B cell (primary cell): ENCODE measurements around the gene HMCN1. TPM values are rescaled to one million over a fixed set of nuclear protein-coding genes. Genes with fewer than 3 reads are reported as not detected.

Experiments used
- ATAC-seq: fragments of 200-7000 bp; cut with Tn5 transposase; one replicate; pipeline ENCODE4 v1.10.0; 2021; ENCODE audit warnings: low read depth, mild to moderate bottlenecking, moderate number of reproducible peaks, moderate library complexity
- CTCF ChIA-PET: fragments of 350-600 bp; sonication (Branson Sonifier 250); formaldehyde crosslinking; loops from one replicate; lab custom pipeline; 2021; ENCODE audit warnings: antibody characterized with exemption, inconsistent platforms; lab: Charles Lee
- POLR2A ChIA-PET: fragments of 350-600 bp; sonication (Branson Sonifier 250); formaldehyde crosslinking; loops from one replicate; lab custom pipeline; 2021; ENCODE audit warnings: antibody characterized with exemption; lab: Charles Lee
- DNase-seq: peaks from one replicate; pipeline ENCODE4 v3.0.0; 2013
- H2AFZ ChIP-seq: 2 replicates; pipeline ENCODE4 v1.6.1; 2012; ENCODE audit warnings: mild to moderate bottlenecking, low read depth, low read length; ENCODE audit not compliant: insufficient read depth, poor library complexity, severe bottlenecking
- H3K27ac ChIP-seq, 2 donors: 1 replicate in 1 of 2; 2 replicates in 1 of 2; pipeline ENCODE4 v1.5.1; 2012 to 2013; ENCODE audit warnings: low read length in 2 of 2, mild to moderate bottlenecking in 2 of 2, moderate library complexity in 1 of 2
- H3K27me3 ChIP-seq, 4 experiments: fragments of 200-600 bp in 1 of 4; sonication (generic) in 1 of 4; replicated peaks in 1 of 4; 1 replicate in 2 of 4; 2 replicates in 2 of 4; pipeline versions ENCODE4 v1.6.1 to v1.7.0; 2013 to 2016; ENCODE audit warnings: low read length in 3 of 4, mild to moderate bottlenecking in 2 of 4, mixed read lengths in 1 of 4, moderate library complexity in 1 of 4; ENCODE audit not compliant: insufficient read depth in 4 of 4, control insufficient read depth in 3 of 4; ENCODE audit errors: control extremely low read depth in 1 of 4
- H3K36me3 ChIP-seq, 2 experiments: replicated peaks in 1 of 2; 1 replicate in 1 of 2; 2 replicates in 1 of 2; pipeline versions ENCODE4 v1.6.1 to v1.7.1; 2013; ENCODE audit warnings: low read length in 1 of 2; ENCODE audit not compliant: insufficient read depth in 2 of 2, control insufficient read depth in 1 of 2; ENCODE audit errors: control extremely low read depth in 1 of 2, extremely low read depth in 1 of 2
- H3K4me1 ChIP-seq, 2 donors: fragments of 200-600 bp in 1 of 2; sonication (generic) in 1 of 2; 1 replicate in 1 of 2; 2 replicates in 1 of 2; pipeline versions ENCODE4 v1.5.1 to v1.6.1; 2013 to 2017; ENCODE audit warnings: low read length in 2 of 2; ENCODE audit not compliant: control insufficient read depth in 2 of 2, insufficient read depth in 2 of 2
- H3K4me2 ChIP-seq: replicated peaks from 2 replicates; pipeline ENCODE3; 2012; ENCODE audit warnings: mild to moderate bottlenecking, low read depth, low read length; ENCODE audit not compliant: poor library complexity, severe bottlenecking
- H3K4me3 ChIP-seq, 5 experiments: fragments of 200-600 bp in 1 of 5; sonication (generic) in 1 of 5; 1 replicate in 3 of 5; 2 replicates in 2 of 5; pipeline versions ENCODE4 v1.5.1 to v1.7.0; 2011 to 2016; ENCODE audit warnings: low read length in 4 of 5, mild to moderate bottlenecking in 4 of 5, low read depth in 2 of 5, control low read depth in 1 of 5, moderate library complexity in 1 of 5; ENCODE audit not compliant: insufficient read depth in 1 of 5; ENCODE audit errors: control extremely low read depth in 1 of 5, extremely low read depth in 1 of 5
- H3K79me2 ChIP-seq: fragments of 200-600 bp; sonication (generic); one replicate; pipeline ENCODE4 v1.6.0; 2016; ENCODE audit warnings: low read length; ENCODE audit not compliant: control insufficient read depth, insufficient read depth
- H3K9ac ChIP-seq: fragments of 200-600 bp; sonication (generic); 2 replicates; pipeline ENCODE4 v1.6.1; 2017; ENCODE audit warnings: mild to moderate bottlenecking, low read length, moderate library complexity
- H3K9me3 ChIP-seq, 3 donors: one replicate each; pipeline versions ENCODE4 v1.6.1 to v1.7.1; 2013; ENCODE audit warnings: low read length in 2 of 3; ENCODE audit not compliant: control insufficient read depth in 2 of 3, insufficient read depth in 1 of 3; ENCODE audit errors: control extremely low read depth in 1 of 3
- H4K20me1 ChIP-seq: 2 replicates; pipeline ENCODE4 v1.6.0; 2012; ENCODE audit warnings: mild to moderate bottlenecking, low read length; ENCODE audit not compliant: insufficient read depth, control insufficient read depth, poor library complexity, severe bottlenecking
- H3K27ac Mint-ChIP-seq: one replicate; pipeline ENCODE4 v1.8.0; 2021; ENCODE audit warnings: mixed read lengths
- H3K27me3 Mint-ChIP-seq: one replicate; pipeline ENCODE4 v1.8.0; 2021; ENCODE audit warnings: mixed read lengths
- H3K4me1 Mint-ChIP-seq: one replicate; pipeline ENCODE4 v1.8.0; 2021; ENCODE audit warnings: mixed read lengths
- H3K4me3 Mint-ChIP-seq: one replicate; pipeline ENCODE4 v1.8.0; 2021; ENCODE audit warnings: mixed read lengths
- H3K9me3 Mint-ChIP-seq: one replicate; pipeline ENCODE4 v1.8.0; 2022; ENCODE audit warnings: mixed read lengths; ENCODE audit not compliant: insufficient read depth
- EZH2 ChIP-seq: IDR thresholded peaks from 2 replicates; pipeline ENCODE4 v1.6.1; 2012; ENCODE audit warnings: borderline replicate concordance, low read depth, mild to moderate bottlenecking, moderate library complexity, low read length; ENCODE audit not compliant: insufficient read depth, poor library complexity, severe bottlenecking
- WGBS: methylation state at CpG from one replicate; pipeline ENCODE4 v1.1.5; 2013; ENCODE audit warnings: missing lambda C conversion rate; ENCODE audit not compliant: insufficient coverage; 5-methylcytosine and 5-hydroxymethylcytosine counted together
- intact Hi-C: fragments of 100-400 bp; cut with micrococcal nuclease; formaldehyde crosslinking; loops from one replicate; pipeline ENCODE4 v1.10.0; 2022
- polyA plus RNA-seq: library from polyadenylated mRNA; depleted of rRNA; stranded (reverse); fragments of >200 nt; gene quantifications from 2 replicates; pipeline ENCODE4 v1.2.3, GENCODE V29; 2012
- total RNA-seq, 2 donors: library from RNA; stranded (reverse); fragments of 120-200 nt in 1 of 2; gene quantifications; 1 replicate in 1 of 2; 2 replicates in 1 of 2; pipeline versions ENCODE4 v1.2.3 to v1.2.4, GENCODE V29; 2013 to 2022
- TF ChIP-seq, protein P1 (sequence below): fragments of 200-600 bp; IDR thresholded peaks from one replicate; pipeline ENCODE4 v1.8.0; 2022; ENCODE audit warnings: antibody characterized with exemption, mild to moderate bottlenecking

HMCN1 gene
- total and polyA plus RNA-seq, 2 donors (not counting 1 experiment from before 2014, with no cell fraction given): not detected

DNA sequence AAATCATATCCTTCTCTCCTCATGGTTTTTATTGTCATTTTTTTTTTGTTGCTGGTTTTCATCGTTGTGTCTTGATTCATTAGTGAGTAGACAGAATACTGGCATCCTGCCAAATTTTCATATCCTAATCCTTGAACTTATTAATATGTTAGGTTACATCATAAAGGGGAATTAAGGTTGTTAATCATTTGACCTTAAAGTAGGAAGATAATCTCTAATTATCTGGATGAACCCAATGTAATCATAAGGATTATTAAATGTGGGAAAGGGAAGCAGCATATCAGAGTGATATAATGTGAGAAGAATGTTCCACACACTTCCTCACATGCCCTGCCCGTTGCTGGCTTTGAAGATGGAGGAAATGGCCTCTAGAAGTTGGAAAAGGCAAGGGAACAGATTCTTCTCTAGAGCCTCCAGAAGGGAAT is 299.7 kb downstream of the HMCN1 start:
- DNase-seq (no peak), ATAC-seq (no peak)
- Mint-ChIP-seq H3K27ac (no peak overlapping the region), H3K4me1 (no peaks in the 10 kb centered on the region), H3K4me3 (no peak overlapping the region), H3K27me3 (no peaks in the 10 kb centered on the region), H3K9me3 (peaks cover 4% of the 10 kb centered on the region)
- no peak overlapping the region for H2AFZ ChIP-seq
- TF ChIP-seq EZH2: no peak
- TF ChIP-seq, protein P1, sequence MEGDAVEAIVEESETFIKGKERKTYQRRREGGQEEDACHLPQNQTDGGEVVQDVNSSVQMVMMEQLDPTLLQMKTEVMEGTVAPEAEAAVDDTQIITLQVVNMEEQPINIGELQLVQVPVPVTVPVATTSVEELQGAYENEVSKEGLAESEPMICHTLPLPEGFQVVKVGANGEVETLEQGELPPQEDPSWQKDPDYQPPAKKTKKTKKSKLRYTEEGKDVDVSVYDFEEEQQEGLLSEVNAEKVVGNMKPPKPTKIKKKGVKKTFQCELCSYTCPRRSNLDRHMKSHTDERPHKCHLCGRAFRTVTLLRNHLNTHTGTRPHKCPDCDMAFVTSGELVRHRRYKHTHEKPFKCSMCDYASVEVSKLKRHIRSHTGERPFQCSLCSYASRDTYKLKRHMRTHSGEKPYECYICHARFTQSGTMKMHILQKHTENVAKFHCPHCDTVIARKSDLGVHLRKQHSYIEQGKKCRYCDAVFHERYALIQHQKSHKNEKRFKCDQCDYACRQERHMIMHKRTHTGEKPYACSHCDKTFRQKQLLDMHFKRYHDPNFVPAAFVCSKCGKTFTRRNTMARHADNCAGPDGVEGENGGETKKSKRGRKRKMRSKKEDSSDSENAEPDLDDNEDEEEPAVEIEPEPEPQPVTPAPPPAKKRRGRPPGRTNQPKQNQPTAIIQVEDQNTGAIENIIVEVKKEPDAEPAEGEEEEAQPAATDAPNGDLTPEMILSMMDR: no peak
- H3K4me3 ChIP-seq: no peak overlapping the region
- intact Hi-C loops: no loop called here
- H3K79me2 ChIP-seq: no peaks in the 10 kb centered on the region
- WGBS: no CpG with 5 or more reads among the region's 2 CpGs
- POLR2A ChIA-PET: no interaction called here
- H3K27me3 ChIP-seq: no peaks in the 10 kb centered on the region
- H4K20me1 ChIP-seq: no peaks in the 10 kb centered on the region
- peaks cover 0 to 2% (median 0%) of the 10 kb centered on the region in 3 donors for H3K9me3 ChIP-seq
- CTCF ChIA-PET: no interaction called here
- H3K9ac ChIP-seq: no peak overlapping the region
- no peaks in the 10 kb centered on the region for H3K36me3 ChIP-seq
- H3K4me1 ChIP-seq: no peaks in the 10 kb centered on the region
- no peak overlapping the region for H3K4me2 ChIP-seq
- H3K27ac ChIP-seq: no peak overlapping the region

DNA sequence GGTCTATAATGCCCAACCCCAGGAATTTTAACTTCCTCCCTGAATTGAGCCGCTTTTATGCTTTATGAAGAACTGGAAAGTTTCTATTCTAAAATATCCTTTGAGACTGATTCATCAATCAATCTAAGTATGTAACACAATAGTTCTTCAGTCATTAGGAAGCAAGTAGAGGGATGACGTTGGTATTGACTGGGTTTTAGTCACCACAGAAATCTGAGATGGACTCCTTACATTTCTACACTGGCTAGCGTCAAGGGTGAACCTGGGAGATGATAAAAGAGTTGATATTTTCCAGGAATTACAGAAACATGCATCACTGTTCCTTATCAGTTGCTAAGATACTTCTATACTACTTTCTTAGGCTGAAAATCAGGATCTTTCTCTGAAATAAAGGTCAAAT is 308.0 kb downstream of the HMCN1 start:
- no peak for TF ChIP-seq EZH2
- TF ChIP-seq, protein P1: no peak
- intact Hi-C loops: no loop called here

More for the DNA sequence above, 308.0 kb downstream of the HMCN1 start:
- ChIA-PET POLR2A (no interaction called here), CTCF (no interaction called here)
- Histone ChIP-seq H3K36me3 (no peaks in the 10 kb centered on the region), H3K27me3 (no peaks in the 10 kb centered on the region), H3K9me3 (no peaks in the 10 kb centered on the region), H3K4me1 (no peaks in the 10 kb centered on the region), H3K4me2 (no peak overlapping the region), H3K4me3 (no peak overlapping the region), H4K20me1 (no peaks in the 10 kb centered on the region), H2AFZ (no peak overlapping the region), H3K79me2 (no peaks in the 10 kb centered on the region), H3K9ac (no peak overlapping the region), H3K27ac (no peak overlapping the region)
- DNase-seq (no peak), ATAC-seq (no peak)
- Mint-ChIP-seq H3K27me3 (no peaks in the 10 kb centered on the region), H3K4me1 (no peaks in the 10 kb centered on the region), H3K27ac (no peak overlapping the region), H3K9me3 (no peaks in the 10 kb centered on the region), H3K4me3 (no peak overlapping the region)
- no CpG with 5 or more reads among the region's 3 CpGs for WGBS
